ENCODE data around the gene ZNF618. TPM values are rescaled to one million over a fixed set of nuclear protein-coding genes. Genes with fewer than 3 reads are reported as not detected.

ZNF618 gene
- total RNA-seq, 1 donor from 2014 or later: 1.9 TPM

DNA sequence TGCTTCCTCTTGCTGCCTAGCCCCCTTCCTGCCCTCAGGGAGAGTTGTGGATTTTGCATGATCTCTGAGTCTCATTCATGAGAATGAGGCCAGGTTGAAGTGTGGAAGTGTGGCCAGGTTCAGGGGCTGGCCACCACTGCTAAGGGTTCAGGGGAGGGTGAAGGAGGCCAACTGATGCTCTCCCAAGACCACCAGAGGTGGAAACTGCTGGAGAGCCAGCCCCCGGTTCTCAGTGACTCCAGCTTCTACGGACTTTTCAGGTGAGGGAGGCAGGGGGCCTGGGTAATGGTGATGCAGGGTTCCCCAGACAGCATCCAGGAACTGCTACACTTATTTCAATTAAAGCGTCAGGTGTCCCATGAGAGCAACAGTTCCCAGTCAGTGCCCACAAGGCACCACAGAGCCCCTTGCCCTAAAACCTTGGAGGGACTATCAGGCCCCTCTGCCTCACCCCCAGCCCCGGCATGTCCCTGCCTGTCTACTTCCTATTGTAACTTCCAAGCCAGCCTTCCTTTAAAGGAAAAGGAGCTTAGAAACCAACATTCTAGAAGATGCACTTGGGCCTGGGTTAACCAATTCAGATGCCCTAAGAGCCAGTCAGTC lies 151.9 kb downstream of the ZNF618 start:
- TF ChIP-seq, protein P1, sequence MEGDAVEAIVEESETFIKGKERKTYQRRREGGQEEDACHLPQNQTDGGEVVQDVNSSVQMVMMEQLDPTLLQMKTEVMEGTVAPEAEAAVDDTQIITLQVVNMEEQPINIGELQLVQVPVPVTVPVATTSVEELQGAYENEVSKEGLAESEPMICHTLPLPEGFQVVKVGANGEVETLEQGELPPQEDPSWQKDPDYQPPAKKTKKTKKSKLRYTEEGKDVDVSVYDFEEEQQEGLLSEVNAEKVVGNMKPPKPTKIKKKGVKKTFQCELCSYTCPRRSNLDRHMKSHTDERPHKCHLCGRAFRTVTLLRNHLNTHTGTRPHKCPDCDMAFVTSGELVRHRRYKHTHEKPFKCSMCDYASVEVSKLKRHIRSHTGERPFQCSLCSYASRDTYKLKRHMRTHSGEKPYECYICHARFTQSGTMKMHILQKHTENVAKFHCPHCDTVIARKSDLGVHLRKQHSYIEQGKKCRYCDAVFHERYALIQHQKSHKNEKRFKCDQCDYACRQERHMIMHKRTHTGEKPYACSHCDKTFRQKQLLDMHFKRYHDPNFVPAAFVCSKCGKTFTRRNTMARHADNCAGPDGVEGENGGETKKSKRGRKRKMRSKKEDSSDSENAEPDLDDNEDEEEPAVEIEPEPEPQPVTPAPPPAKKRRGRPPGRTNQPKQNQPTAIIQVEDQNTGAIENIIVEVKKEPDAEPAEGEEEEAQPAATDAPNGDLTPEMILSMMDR (IDR thresholded peaks at IDR 0.05; ENCODE audit: borderline replicate concordance): no peak
- Histone ChIP-seq H3K4me3 (no peak overlapping the region), H3K4me1 (peaks cover 3% of the 10 kb centered on the region), H3K9me3 (replicated peaks) (peaks cover 17% of the 10 kb centered on the region), H3K27me3 (ENCODE audit: low read depth) (peaks cover 4% of the 10 kb centered on the region), H3K36me3 (peaks cover 8% of the 10 kb centered on the region), H3K27ac (replicated peaks) (no peak overlapping the region)
- DNase-seq: no peak
- intact Hi-C loops (cut with micrococcal nuclease): no loop called here

DNA sequence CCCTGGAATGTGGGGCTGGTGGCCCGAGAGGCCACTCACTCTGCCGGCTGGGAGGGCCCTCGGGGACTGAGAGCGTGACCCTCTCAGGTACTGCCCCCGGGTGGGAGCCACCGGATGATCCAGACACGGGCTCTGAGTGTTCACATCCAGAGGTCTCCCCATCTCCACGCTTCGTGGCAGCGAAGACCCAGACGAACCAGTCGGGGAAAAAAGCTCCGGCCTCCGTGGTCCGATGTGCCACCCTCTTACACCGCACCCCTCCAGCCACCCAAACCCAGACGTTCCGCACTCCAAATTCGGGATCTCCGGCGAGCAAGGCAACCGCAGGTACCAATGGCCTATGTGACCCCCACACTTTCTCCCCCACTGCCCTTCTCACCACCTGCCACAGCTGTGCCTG lies 152.5 kb downstream of the ZNF618 start:
- peaks cover 4% of the 10 kb centered on the region for H3K27me3 ChIP-seq (ENCODE audit: low read depth)
- H3K4me1 ChIP-seq: peaks cover 3% of the 10 kb centered on the region
- intact Hi-C loops (cut with micrococcal nuclease): no loop called here
- TF ChIP-seq, protein P1 (IDR thresholded peaks at IDR 0.05; ENCODE audit: borderline replicate concordance): no peak
- H3K4me3 ChIP-seq: no peak overlapping the region
- H3K36me3 ChIP-seq: peaks cover under 1% of the 10 kb centered on the region
- peaks cover 10% of the 10 kb centered on the region for H3K9me3 ChIP-seq (replicated peaks)
- no peak for DNase-seq
- no peak overlapping the region for H3K27ac ChIP-seq (replicated peaks)

DNA sequence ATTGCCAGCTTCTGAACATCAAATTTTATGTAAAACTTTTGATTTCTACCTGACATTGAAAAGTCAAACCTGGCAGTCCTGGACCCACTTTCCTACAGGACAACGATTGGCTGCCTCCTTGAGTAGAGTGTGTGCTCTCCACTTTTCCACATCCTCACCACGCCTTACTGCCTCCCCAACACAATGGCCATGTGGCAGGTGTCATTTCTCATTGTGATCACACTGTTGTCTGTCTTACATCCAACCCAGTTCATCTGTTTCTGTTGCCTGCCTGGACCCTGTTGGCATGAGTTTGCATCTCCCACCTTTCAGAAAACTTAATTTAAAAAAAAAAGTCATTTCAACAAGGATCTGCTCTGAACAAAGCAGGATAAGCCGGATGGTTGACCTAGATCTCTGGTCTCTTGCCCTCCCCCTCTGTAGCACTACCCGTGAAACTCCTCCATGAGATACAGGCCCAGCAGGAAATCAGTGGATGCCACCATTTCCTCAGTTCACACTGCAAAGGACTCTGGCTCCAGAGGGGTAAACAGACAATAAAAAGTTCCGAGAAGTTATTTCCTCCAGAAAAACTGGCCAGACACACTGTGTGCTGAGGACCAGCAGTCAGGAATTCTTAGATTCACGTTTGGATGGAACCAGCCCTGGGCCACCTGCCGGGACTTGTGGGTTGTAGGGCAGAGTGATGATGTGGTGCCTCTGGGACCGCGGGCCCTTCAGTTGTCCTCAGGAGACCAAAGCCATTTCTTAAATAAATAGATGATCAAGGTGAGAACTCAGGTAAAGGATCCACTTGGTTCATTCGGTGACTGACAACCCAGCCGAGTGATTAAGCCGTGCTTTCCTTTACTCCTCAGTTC lies 153.4 kb downstream of the ZNF618 start:
- intact Hi-C loops (cut with micrococcal nuclease): loop anchor here (5.0 kb wide), 1 partner anchor 222 kb away; no protein-coding TSS in a partner anchor
- Histone ChIP-seq H3K27me3 (ENCODE audit: low read depth) (peaks cover 4% of the 10 kb centered on the region), H3K36me3 (peaks cover 5% of the 10 kb centered on the region), H3K27ac (replicated peaks) (no peak overlapping the region), H3K4me1 (peaks cover 3% of the 10 kb centered on the region), H3K4me3 (no peak overlapping the region), H3K9me3 (replicated peaks) (peaks cover 1% of the 10 kb centered on the region)
- DNase-seq: no peak
- TF ChIP-seq, protein P1 (IDR thresholded peaks at IDR 0.05; ENCODE audit: borderline replicate concordance): no peak

DNA sequence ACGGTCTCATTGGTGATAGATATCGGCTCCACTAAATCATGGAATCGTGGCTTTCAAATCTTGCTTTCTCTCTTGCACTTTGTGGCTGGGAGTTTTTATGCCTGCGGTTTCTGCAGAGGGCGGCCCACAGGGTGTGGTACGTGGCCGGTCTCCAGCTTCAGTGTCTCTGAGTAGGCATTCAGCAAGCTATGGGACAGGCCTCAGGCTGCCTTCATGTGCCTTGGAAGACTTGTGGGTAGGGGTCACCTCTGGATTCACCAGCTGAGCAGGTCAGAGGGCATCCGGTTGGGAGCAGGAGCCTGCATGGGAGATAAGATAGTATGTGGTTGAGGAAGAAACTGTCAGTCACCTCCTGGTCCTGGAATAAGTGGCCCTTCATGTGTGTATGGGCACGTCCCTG lies 154.3 kb downstream of the ZNF618 start:
- peaks cover 4% of the 10 kb centered on the region for H3K27me3 ChIP-seq (ENCODE audit: low read depth)
- H3K36me3 ChIP-seq: peaks cover 8% of the 10 kb centered on the region
- no peak overlapping the region for H3K4me3 ChIP-seq
- intact Hi-C loops (cut with micrococcal nuclease): loop anchor here (5.0 kb wide), 1 partner anchor 223 kb away; no protein-coding TSS in a partner anchor
- TF ChIP-seq, protein P1 (IDR thresholded peaks at IDR 0.05; ENCODE audit: borderline replicate concordance): no peak
- H3K9me3 ChIP-seq (replicated peaks): no peaks in the 10 kb centered on the region
- peaks cover 3% of the 10 kb centered on the region for H3K4me1 ChIP-seq
- no peak overlapping the region for H3K27ac ChIP-seq (replicated peaks)
- DNase-seq: no peak

DNA sequence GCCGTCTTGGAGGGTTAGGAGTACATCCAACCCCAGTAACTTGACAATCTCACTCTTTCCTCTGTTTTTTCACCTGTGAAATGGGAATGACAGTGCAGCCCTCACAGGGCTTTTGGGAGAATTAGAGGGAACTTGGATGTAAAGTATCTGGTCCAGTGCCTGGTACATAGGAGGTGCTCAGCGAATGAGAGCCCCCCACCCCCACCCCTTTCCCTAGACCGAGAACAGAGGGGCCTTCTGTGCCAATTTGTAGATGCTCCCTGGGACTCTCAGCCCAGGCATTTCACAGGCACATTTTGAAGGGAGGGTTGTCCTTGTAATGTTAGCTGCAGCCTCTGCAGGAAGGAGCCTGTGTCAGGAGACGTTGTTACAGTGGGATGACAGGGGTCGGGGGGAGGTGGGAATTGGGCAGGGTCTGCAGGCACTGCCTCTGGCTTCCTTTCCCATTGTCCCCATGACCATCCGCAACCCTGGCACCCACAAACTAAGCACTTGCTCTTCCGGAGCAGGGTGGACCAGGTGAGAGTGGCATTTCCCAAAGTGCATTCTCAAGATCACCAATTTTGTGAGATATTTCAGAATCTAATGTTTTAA lies 155.0 kb downstream of the ZNF618 start:
- peaks cover 13% of the 10 kb centered on the region for H3K36me3 ChIP-seq
- no peak for DNase-seq
- TF ChIP-seq, protein P1 (IDR thresholded peaks at IDR 0.05; ENCODE audit: borderline replicate concordance): no peak
- H3K9me3 ChIP-seq (replicated peaks): no peaks in the 10 kb centered on the region
- H3K27ac ChIP-seq (replicated peaks): no peak overlapping the region
- intact Hi-C loops (cut with micrococcal nuclease): loop anchor here (5.0 kb wide), 1 partner anchor 224 kb away; no protein-coding TSS in a partner anchor
- H3K27me3 ChIP-seq (ENCODE audit: low read depth): peaks cover 4% of the 10 kb centered on the region
- H3K4me3 ChIP-seq: no peak overlapping the region
- peaks cover 3% of the 10 kb centered on the region for H3K4me1 ChIP-seq
